ENCODE results near the gene EIPR1. TPM values are rescaled to one million over a fixed set of nuclear protein-coding genes. Genes with fewer than 3 reads are reported as not detected.

EIPR1 gene
- total and polyA plus RNA-seq, 2 of the 13 experiments (the other 11 are each of a cell fraction or from before 2014, with no cell fraction given) = 70.0 to 96.3 TPM

DNA sequence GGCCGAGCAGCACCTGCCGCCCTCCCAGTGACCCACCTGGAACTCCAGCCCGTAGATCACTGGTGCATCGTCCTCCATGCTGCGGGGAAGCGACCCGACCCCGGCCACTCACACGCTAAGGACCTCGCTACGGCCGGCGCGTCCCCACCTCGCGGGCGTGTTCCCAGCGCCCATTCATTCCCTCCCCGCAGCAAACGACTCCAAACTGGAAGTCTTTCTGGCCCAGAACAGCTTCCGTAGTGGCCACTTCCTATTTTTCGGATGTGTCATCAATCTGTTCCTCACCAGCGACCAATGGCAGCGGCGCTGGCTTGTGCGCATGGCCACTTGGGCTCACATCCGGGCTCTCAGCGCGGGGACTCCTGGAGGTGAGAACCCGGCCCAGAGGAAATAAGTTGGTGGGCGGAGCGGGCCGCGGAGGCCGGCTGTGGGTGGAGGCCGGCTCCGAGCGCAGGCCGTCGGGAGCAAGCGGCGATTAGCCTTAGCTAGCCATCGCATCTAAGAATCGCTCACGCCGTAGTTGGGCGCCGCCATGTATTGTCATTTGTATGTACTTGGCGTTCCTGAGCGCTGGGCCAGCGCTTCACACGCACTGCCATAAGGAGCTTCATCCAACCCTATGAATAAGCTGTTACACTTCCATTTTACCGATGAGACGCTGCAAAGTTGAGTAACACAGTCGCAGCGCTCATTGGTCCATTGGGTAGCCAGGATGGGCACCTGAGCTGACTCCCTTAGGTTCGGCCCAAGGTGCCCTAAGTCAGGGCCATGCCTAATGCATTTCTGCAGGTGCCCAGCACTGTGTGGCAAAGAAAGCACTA, at the start of gene EIPR1 (continued):
- TF ChIP-seq CERS6 (CRISPR knock-in tag; IDR thresholded peaks at IDR 0.05) (no peak), MIXL1 (CRISPR knock-in tag; IDR thresholded peaks at IDR 0.05) (peak; percentile 75; the same call in 1 of the 2 replicates), KDM2A (CRISPR knock-in tag; IDR thresholded peaks at IDR 0.05; ENCODE audit: borderline replicate concordance, low read depth) (peak; percentile 93), PHB2 (IDR thresholded peaks at IDR 0.05; ENCODE audit: partially characterized antibody) (no peak), ZSCAN22 (CRISPR knock-in tag; IDR thresholded peaks at IDR 0.05) (no peak; the same call in 1 of the 2 replicates), U2AF2 (IDR thresholded peaks at IDR 0.05; ENCODE audit: low read depth, low read length) (no peak), NBN (conservative IDR thresholded peaks at IDR 0.05) (no peak), ZNF557 (CRISPR knock-in tag; IDR thresholded peaks at IDR 0.05) (no peak), NFE2 (CRISPR knock-in tag; IDR thresholded peaks at IDR 0.05) (0 out of 2 replicates have a peak, but pooled peaks have one; percentile 20), CENPX (CRISPR knock-in tag; IDR thresholded peaks at IDR 0.05) (no peak), BRD4 (CRISPR knock-in tag; IDR thresholded peaks at IDR 0.05) (peak; percentile 93), ATF7-NPFF (CRISPR knock-in tag; IDR thresholded peaks at IDR 0.05; ENCODE audit: low read depth) (peak; percentile 81), ZMYM4 (CRISPR knock-in tag; IDR thresholded peaks at IDR 0.05) (peak; percentile 99), NFIB (CRISPR knock-in tag; IDR thresholded peaks at IDR 0.05; ENCODE audit: borderline replicate concordance) (no peak), GATAD2A (CRISPR knock-in tag; IDR thresholded peaks at IDR 0.05) (peak; percentile 62; the same call in 1 of the 2 replicates), GLMP (CRISPR knock-in tag; IDR thresholded peaks at IDR 0.05; ENCODE audit: borderline replicate concordance) (no peak), ZFP37 (CRISPR knock-in tag; IDR thresholded peaks at IDR 0.05; ENCODE audit: borderline replicate concordance) (peak; percentile 80; the same call in 1 of the 2 replicates), SKI (IDR thresholded peaks at IDR 0.05; ENCODE audit: partially characterized antibody) (no peak), MYNN (CRISPR knock-in tag; IDR thresholded peaks at IDR 0.05; ENCODE audit: low read depth) (0 out of 2 replicates have a peak, but pooled peaks have one; percentile 19)
- TF ChIP-seq, protein P1, sequence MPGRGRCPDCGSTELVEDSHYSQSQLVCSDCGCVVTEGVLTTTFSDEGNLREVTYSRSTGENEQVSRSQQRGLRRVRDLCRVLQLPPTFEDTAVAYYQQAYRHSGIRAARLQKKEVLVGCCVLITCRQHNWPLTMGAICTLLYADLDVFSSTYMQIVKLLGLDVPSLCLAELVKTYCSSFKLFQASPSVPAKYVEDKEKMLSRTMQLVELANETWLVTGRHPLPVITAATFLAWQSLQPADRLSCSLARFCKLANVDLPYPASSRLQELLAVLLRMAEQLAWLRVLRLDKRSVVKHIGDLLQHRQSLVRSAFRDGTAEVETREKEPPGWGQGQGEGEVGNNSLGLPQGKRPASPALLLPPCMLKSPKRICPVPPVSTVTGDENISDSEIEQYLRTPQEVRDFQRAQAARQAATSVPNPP (CRISPR knock-in tag; IDR thresholded peaks at IDR 0.05) = peak; percentile 94; the same call in 1 of the 2 replicates
- TF ChIP-seq, protein P2, sequence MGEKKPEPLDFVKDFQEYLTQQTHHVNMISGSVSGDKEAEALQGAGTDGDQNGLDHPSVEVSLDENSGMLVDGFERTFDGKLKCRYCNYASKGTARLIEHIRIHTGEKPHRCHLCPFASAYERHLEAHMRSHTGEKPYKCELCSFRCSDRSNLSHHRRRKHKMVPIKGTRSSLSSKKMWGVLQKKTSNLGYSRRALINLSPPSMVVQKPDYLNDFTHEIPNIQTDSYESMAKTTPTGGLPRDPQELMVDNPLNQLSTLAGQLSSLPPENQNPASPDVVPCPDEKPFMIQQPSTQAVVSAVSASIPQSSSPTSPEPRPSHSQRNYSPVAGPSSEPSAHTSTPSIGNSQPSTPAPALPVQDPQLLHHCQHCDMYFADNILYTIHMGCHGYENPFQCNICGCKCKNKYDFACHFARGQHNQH (CRISPR knock-in tag; IDR thresholded peaks at IDR 0.05) = peak; percentile 86
- TF ChIP-seq, protein P3, sequence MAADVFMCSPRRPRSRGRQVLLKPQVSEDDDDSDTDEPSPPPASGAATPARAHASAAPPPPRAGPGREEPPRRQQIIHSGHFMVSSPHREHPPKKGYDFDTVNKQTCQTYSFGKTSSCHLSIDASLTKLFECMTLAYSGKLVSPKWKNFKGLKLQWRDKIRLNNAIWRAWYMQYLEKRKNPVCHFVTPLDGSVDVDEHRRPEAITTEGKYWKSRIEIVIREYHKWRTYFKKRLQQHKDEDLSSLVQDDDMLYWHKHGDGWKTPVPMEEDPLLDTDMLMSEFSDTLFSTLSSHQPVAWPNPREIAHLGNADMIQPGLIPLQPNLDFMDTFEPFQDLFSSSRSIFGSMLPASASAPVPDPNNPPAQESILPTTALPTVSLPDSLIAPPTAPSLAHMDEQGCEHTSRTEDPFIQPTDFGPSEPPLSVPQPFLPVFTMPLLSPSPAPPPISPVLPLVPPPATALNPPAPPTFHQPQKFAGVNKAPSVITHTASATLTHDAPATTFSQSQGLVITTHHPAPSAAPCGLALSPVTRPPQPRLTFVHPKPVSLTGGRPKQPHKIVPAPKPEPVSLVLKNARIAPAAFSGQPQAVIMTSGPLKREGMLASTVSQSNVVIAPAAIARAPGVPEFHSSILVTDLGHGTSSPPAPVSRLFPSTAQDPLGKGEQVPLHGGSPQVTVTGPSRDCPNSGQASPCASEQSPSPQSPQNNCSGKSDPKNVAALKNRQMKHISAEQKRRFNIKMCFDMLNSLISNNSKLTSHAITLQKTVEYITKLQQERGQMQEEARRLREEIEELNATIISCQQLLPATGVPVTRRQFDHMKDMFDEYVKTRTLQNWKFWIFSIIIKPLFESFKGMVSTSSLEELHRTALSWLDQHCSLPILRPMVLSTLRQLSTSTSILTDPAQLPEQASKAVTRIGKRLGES (CRISPR knock-in tag; IDR thresholded peaks at IDR 0.05; ENCODE audit: borderline replicate concordance) = no peak

Measured in HepG2 (cell line).